SK-N-SH (cell line): Measurements from ENCODE around the gene C1QTNF2. TPM values are rescaled to one million over a fixed set of nuclear protein-coding genes. Genes with fewer than 3 reads are reported as not detected.

Experiments
- CTCF ChIA-PET: fragments of 300-600, 350-600 bp; formaldehyde crosslinking; extraction: SDS; loops from one replicate; lab custom pipeline; 2021; lab: Yijun Ruan, JAX
- POLR2A ChIA-PET: fragments of 350-600 bp; sonication (Branson Sonifier 250); formaldehyde crosslinking; extraction: SDS; loops from one replicate; lab custom pipeline; 2020; ENCODE audit warnings: antibody characterized with exemption, inconsistent platforms; lab: Yijun Ruan, JAX
- DNase-seq: peaks from one replicate; pipeline ENCODE4 v3.0.0; 2012
- H2AFZ ChIP-seq: fragments of 200-600 bp; sonication (generic); 2 replicates; pipeline ENCODE4 v1.8.1; 2016; ENCODE audit warnings: antibody characterized with exemption, mild to moderate bottlenecking, low read depth
- H3F3A ChIP-seq: fragments of 200-600 bp; sonication (generic); replicated peaks from 2 replicates; pipeline ENCODE3; 2016; ENCODE audit warnings: antibody characterized with exemption, mild to moderate bottlenecking; ENCODE audit not compliant: insufficient read depth
- H3K27ac ChIP-seq, 2 experiments: fragments of 200-500 bp in 1 of 2; fragments of 200-600 bp in 1 of 2; sonication (Bioruptor generic) in 1 of 2; sonication (generic), shearing (Covaris generic) in 1 of 2; 2 replicates each; pipeline versions ENCODE4 v1.5.1 to v1.6.1; 2014 to 2016; ENCODE audit warnings: low read depth in 2 of 2, inconsistent platforms in 1 of 2, low read length in 1 of 2, mild to moderate bottlenecking in 1 of 2, mixed read lengths in 1 of 2
- H3K27me3 ChIP-seq: fragments of 200-600 bp; sonication (generic), shearing (Covaris generic); 2 replicates; pipeline ENCODE4 v1.6.1; 2016; ENCODE audit warnings: mixed run types; ENCODE audit not compliant: insufficient read depth
- H3K36me3 ChIP-seq, 2 experiments: fragments of 200-500 bp in 1 of 2; fragments of 200-600 bp in 1 of 2; sonication (Bioruptor generic) in 1 of 2; sonication (generic) in 1 of 2; replicated peaks in 1 of 2; 2 replicates each; pipeline versions ENCODE3 to v1.5.1; 2014 to 2016; ENCODE audit warnings: low read length in 1 of 2, mild to moderate bottlenecking in 1 of 2; ENCODE audit not compliant: insufficient read depth in 2 of 2, control insufficient read depth in 1 of 2
- H3K4me1 ChIP-seq, 2 experiments: fragments of 200-500 bp in 1 of 2; fragments of 200-600 bp in 1 of 2; sonication (Bioruptor generic) in 1 of 2; sonication (generic), shearing (Covaris generic) in 1 of 2; 2 replicates each; pipeline versions ENCODE4 v1.5.1 to v1.6.1; 2014 to 2016; ENCODE audit warnings: low read depth in 1 of 2, low read length in 1 of 2, mixed run types in 1 of 2; ENCODE audit not compliant: insufficient read depth in 2 of 2, control insufficient read depth in 1 of 2
- H3K4me2 ChIP-seq: fragments of 200-600 bp; sonication (generic), shearing (Covaris generic); 2 replicates; pipeline ENCODE4 v1.6.1; 2017; ENCODE audit warnings: mixed run types
- H3K4me3 ChIP-seq, 2 experiments: fragments of 200-500 bp in 1 of 2; fragments of 200-600 bp in 1 of 2; sonication (Bioruptor generic) in 1 of 2; sonication (generic), shearing (Covaris generic) in 1 of 2; 2 replicates each; pipeline versions ENCODE4 v1.5.1 to v1.8.1; 2014 to 2016; ENCODE audit warnings: low read depth in 2 of 2, inconsistent platforms in 1 of 2, low read length in 1 of 2, mild to moderate bottlenecking in 1 of 2, mixed read lengths in 1 of 2, moderate library complexity in 1 of 2
- H3K79me2 ChIP-seq: fragments of 200-600 bp; sonication (generic); 2 replicates; pipeline ENCODE4 v1.8.1; 2017; ENCODE audit warnings: mild to moderate bottlenecking; ENCODE audit not compliant: insufficient read depth
- H3K9ac ChIP-seq: fragments of 200-600 bp; sonication (generic); 2 replicates; pipeline ENCODE4 v1.6.1; 2017; ENCODE audit warnings: mixed run types
- H3K9me2 ChIP-seq: fragments of 200-600 bp; sonication (generic); 2 replicates; pipeline ENCODE4 v1.6.1; 2017; ENCODE audit warnings: mixed run types
- H3K9me3 ChIP-seq: fragments of 200-600 bp; sonication (generic); 2 replicates; pipeline ENCODE4 v1.6.1; 2017; ENCODE audit warnings: mixed run types, mild to moderate bottlenecking, moderate library complexity
- H4K20me1 ChIP-seq: fragments of 200-600 bp; sonication (generic); 2 replicates; pipeline ENCODE4 v1.6.1; 2017; ENCODE audit warnings: mild to moderate bottlenecking, mixed run types; ENCODE audit not compliant: insufficient read depth
- EP300 ChIP-seq, 2 experiments: IDR thresholded peaks; 2 replicates each; pipeline versions ENCODE4 v1.4.0 to v1.6.1; 2012; ENCODE audit warnings: borderline replicate concordance in 1 of 2, low read depth in 1 of 2, low read length in 1 of 2
- EZH2phosphoT487 ChIP-seq: fragments of 200-600 bp; sonication (generic); IDR thresholded peaks from 2 replicates; pipeline ENCODE4 v1.6.1; 2017; ENCODE audit warnings: low read depth, mixed run types, mild to moderate bottlenecking, antibody characterized with exemption, moderate library complexity, borderline replicate concordance
- FOXJ3 ChIP-seq: sonication (generic); formaldehyde crosslinking; IDR thresholded peaks from 2 replicates; pipeline ENCODE4 v1.5.1; 2020; ENCODE audit warnings: mild to moderate bottlenecking, missing genetic modification reagents
- JUND ChIP-seq: IDR thresholded peaks from 2 replicates; pipeline ENCODE4 v1.4.0; 2012
- MEF2A ChIP-seq: IDR thresholded peaks from 2 replicates; pipeline ENCODE4 v1.4.0; 2012; ENCODE audit warnings: low read depth, borderline replicate concordance
- NRF1 ChIP-seq: IDR thresholded peaks from 2 replicates; pipeline ENCODE4 v1.6.1; 2012; ENCODE audit warnings: low read depth, mild to moderate bottlenecking, low read length
- PBX3 ChIP-seq: IDR thresholded peaks from 2 replicates; pipeline ENCODE4; 2012
- RAD21 ChIP-seq: IDR thresholded peaks from 2 replicates; pipeline ENCODE4 v1.6.1; 2012; ENCODE audit warnings: mild to moderate bottlenecking, low read length
- REST ChIP-seq: IDR thresholded peaks from 2 replicates; pipeline ENCODE4 v1.6.1; 2012; ENCODE audit warnings: mild to moderate bottlenecking, low read depth, low read length, moderate library complexity
- RXRA ChIP-seq: IDR thresholded peaks from 2 replicates; pipeline ENCODE4 v1.4.0; 2012; ENCODE audit warnings: low read depth, mild to moderate bottlenecking, borderline replicate concordance
- SMC3 ChIP-seq: IDR thresholded peaks from 2 replicates; pipeline ENCODE4 v1.6.1; 2012; ENCODE audit warnings: low read depth, low read length, improper control_type of control experiment
- TAF1 ChIP-seq: IDR thresholded peaks from 2 replicates; pipeline ENCODE4 v1.6.1; 2012; ENCODE audit warnings: low read depth, mild to moderate bottlenecking, low read length, moderate library complexity, borderline replicate concordance
- USF1 ChIP-seq: IDR thresholded peaks from 2 replicates; pipeline ENCODE4 v1.4.0; 2012; ENCODE audit warnings: low read depth, borderline replicate concordance
- WGBS: methylation state at CpG from one replicate; pipeline ENCODE4 v1.1.6; 2017; ENCODE audit warnings: low lambda C conversion rate; 5-methylcytosine and 5-hydroxymethylcytosine counted together
- polyA plus RNA-seq, 3 experiments: library from polyadenylated mRNA; depleted of rRNA; stranded (reverse); fragments of >200 nt; gene quantifications; 2 replicates each; pipeline ENCODE4 v1.2.3, GENCODE V29; 2012

Gene C1QTNF2
- polyA plus RNA-seq, 1 of the 3 experiments (the other 2 are of a cell fraction), result 0.67 TPM

- H3K27me3 ChIP-seq, result no peaks in the 10 kb centered on the region
- 92% methylated on average over 11 of the region's 11 CpGs for WGBS
- no peak overlapping the region for H3K4me2 ChIP-seq
- no peaks in the 10 kb centered on the region for H3K79me2 ChIP-seq
- H3K9me2 ChIP-seq, result no peaks in the 10 kb centered on the region
- H2AFZ ChIP-seq, result no peak overlapping the region
- no peak overlapping the region for H3K27ac ChIP-seq
- H3K9ac ChIP-seq, result no peak overlapping the region
- no peak for TF ChIP-seq TAF1
- no peak for TF ChIP-seq EP300 (IDR thresholded peaks at IDR 0.05; ENCODE audit: borderline replicate concordance in 1 of 2, low read depth in 1 of 2, low read length in 1 of 2)
- no peak for TF ChIP-seq RXRA
- no peak for TF ChIP-seq EZH2phosphoT487
- TF ChIP-seq USF1, result no peak
- TF ChIP-seq SMC3, result no peak
- TF ChIP-seq REST, result no peak
- no peak for TF ChIP-seq PBX3
- TF ChIP-seq RAD21, result no peak
- TF ChIP-seq JUND, result no peak
- TF ChIP-seq NRF1, result no peak
- no peak for TF ChIP-seq MEF2A
- TF ChIP-seq FOXJ3 (CRISPR knock-in tag), result no peak
- no peak for DNase-seq
- CTCF ChIA-PET, result interaction anchor here (0.9 to 1.8 kb wide), 6 partner anchors 11 to 326 kb away, joined by 3 to 13 read pairs (median 4); partner anchors contain the start of gene C1QTNF2
- H4K20me1 ChIP-seq, result no peaks in the 10 kb centered on the region
- no peaks in the 10 kb centered on the region for H3K9me3 ChIP-seq
- H3K4me1 ChIP-seq, result peaks cover 0 to 4% of the 10 kb centered on the region in 2 experiments; a peak in 1 of 4 replicates
- H3K4me3 ChIP-seq, result no peak overlapping the region
- POLR2A ChIA-PET, result no interaction called here
- no peaks in the 10 kb centered on the region for H3F3A ChIP-seq
- H3K36me3 ChIP-seq, result no peaks in the 10 kb centered on the region
Measured at GRCh38 chr5:160348080-160348479, 22.3 kb downstream of the C1QTNF2 start.
